Right lobe of liver (tissue), 4 donors: ENCODE results near the gene NFATC3.

Experiments
- POLR2A ChIP-seq: fragments of 450-650 bp; IDR thresholded peaks from one replicate; pipeline ENCODE4 v1.6.1; 2017; ENCODE audit warnings: antibody characterized with exemption, mild to moderate bottlenecking
- TF ChIP-seq, protein P1 (sequence below), 4 donors: fragments of 200-600 bp in 3 of 4; fragments of 450-650 bp in 1 of 4; IDR thresholded peaks; one replicate each; pipeline versions ENCODE4 v1.5.1 to v1.8.0; 2016 to 2022; ENCODE audit warnings: antibody characterized with exemption in 4 of 4, mild to moderate bottlenecking in 2 of 4
- donor health status: DM: no; HTN: no; CAD: no.
- donor health status: DM: no; HTN: no; CAD: no.
- donor health status: DM: no; HTN: yes; CAD: no.

DNA sequence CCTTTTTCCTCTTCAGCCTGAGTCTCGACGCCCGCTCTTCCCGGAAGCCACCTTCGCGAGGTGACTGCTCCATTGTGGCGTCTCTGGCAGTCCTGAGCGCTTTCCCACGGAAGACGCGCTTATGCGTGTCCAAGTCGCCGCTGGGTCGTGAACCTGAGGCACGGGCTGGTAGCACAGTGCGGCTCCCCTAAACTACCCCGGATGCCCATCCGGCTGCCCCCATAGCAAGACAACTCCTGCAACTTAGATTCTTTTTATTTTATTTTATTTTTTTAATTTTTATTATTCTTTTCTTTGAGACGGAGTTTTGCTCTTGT lies 152.8 kb downstream of the NFATC3 start:
- TF ChIP-seq, protein P1, sequence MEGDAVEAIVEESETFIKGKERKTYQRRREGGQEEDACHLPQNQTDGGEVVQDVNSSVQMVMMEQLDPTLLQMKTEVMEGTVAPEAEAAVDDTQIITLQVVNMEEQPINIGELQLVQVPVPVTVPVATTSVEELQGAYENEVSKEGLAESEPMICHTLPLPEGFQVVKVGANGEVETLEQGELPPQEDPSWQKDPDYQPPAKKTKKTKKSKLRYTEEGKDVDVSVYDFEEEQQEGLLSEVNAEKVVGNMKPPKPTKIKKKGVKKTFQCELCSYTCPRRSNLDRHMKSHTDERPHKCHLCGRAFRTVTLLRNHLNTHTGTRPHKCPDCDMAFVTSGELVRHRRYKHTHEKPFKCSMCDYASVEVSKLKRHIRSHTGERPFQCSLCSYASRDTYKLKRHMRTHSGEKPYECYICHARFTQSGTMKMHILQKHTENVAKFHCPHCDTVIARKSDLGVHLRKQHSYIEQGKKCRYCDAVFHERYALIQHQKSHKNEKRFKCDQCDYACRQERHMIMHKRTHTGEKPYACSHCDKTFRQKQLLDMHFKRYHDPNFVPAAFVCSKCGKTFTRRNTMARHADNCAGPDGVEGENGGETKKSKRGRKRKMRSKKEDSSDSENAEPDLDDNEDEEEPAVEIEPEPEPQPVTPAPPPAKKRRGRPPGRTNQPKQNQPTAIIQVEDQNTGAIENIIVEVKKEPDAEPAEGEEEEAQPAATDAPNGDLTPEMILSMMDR (IDR thresholded peaks at IDR 0.05), result no peak
- no peak for TF ChIP-seq POLR2A
